Bronchial epithelial cell (primary cell): ENCODE data around the gene GNLY. TPM values are rescaled to one million over a fixed set of nuclear protein-coding genes. Genes with fewer than 3 reads are reported as not detected.
"Not testable (repeated sequence)": the region's sequence is repeated elsewhere in the genome, so short reads cannot be mapped to it uniquely, and the experiment has no call there.

Experiments
- DNase-seq: peaks from one replicate; pipeline ENCODE4 v3.0.0-alpha.2; 2010; ENCODE audit warnings: low read depth
- FAIRE-seq: peaks from 2 replicates; lab custom pipeline; 2011; peaks lifted over from hg19 to GRCh38; lab: Jason Lieb, UNC
- H3K27me3 ChIP-seq: 2 replicates; pipeline ENCODE4 v1.5.1; 2011; ENCODE audit warnings: low read length; ENCODE audit not compliant: control insufficient read depth, insufficient read depth
- H3K36me3 ChIP-seq: 2 replicates; pipeline ENCODE4 v1.5.1; 2011; ENCODE audit warnings: low read length; ENCODE audit not compliant: control insufficient read depth, insufficient read depth
- H3K4me3 ChIP-seq: 2 replicates; pipeline ENCODE4 v1.5.1; 2011; ENCODE audit warnings: mild to moderate bottlenecking, low read depth, low read length, control low read depth
- total RNA-seq: library from RNA; depleted of rRNA; stranded (reverse); fragments of >200 nt; gene quantifications from 2 replicates; pipeline ENCODE4 v1.2.1, GENCODE V29; 2014
- TF ChIP-seq, protein P1 (sequence below): IDR thresholded peaks from 2 replicates; pipeline ENCODE4 v1.5.1; 2011; ENCODE audit warnings: mild to moderate bottlenecking, moderate library complexity, low read length, control low read depth, inconsistent platforms; ENCODE audit not compliant: insufficient read depth, severe bottlenecking

The GNLY gene
- total RNA-seq, 1 donor from 2014 or later: not detected

DNA sequence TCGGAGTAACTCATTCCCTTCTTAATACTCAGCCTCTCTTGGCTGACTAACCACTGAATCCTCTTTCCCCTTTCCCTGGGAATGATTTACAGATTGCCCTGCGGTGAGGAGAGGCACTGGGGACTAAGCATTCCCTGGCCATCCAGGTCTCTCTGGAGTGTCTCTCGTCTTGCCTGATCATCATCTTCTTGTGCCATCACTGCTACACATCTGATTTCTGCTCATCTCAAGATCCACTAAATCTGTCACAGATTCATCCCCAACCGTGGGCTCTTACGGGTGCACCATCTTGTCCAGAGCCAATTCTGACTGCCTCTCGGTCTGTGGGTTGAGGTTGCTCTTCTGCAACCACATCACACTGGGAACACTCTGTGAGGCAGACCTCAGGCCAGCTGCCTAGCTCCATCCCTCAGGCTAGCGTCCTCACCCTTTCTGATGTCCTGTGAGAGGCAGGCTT is 38.2 kb upstream of the GNLY start:
- no peaks in the 10 kb centered on the region for H3K36me3 ChIP-seq
- no peak for DNase-seq

DNA sequence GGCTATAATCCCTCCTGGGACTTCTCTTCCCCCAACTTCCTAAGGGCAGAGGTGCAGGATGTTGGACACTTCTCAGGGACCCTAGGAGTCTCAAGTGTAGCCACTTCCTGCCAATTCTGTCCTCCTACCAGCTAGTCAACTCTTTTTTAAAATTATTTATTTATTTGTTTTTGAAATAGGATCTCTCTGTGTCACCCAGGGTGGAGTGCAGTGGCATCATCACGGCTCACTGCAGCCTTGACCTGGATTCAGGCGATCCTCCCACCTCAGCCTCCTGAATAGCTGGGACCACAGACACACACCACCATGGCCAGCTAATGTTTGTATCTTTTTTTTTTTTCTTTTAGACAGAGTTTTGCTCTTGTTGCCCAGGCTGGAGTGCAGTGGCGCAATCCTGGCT is 37.7 kb upstream of the GNLY start:
- DNase-seq: no peak
- Histone ChIP-seq H3K36me3 (no peaks in the 10 kb centered on the region), H3K27me3 (no peaks in the 10 kb centered on the region), H3K4me3 (no peak overlapping the region)
- FAIRE-seq: no peak
- TF ChIP-seq, protein P1, sequence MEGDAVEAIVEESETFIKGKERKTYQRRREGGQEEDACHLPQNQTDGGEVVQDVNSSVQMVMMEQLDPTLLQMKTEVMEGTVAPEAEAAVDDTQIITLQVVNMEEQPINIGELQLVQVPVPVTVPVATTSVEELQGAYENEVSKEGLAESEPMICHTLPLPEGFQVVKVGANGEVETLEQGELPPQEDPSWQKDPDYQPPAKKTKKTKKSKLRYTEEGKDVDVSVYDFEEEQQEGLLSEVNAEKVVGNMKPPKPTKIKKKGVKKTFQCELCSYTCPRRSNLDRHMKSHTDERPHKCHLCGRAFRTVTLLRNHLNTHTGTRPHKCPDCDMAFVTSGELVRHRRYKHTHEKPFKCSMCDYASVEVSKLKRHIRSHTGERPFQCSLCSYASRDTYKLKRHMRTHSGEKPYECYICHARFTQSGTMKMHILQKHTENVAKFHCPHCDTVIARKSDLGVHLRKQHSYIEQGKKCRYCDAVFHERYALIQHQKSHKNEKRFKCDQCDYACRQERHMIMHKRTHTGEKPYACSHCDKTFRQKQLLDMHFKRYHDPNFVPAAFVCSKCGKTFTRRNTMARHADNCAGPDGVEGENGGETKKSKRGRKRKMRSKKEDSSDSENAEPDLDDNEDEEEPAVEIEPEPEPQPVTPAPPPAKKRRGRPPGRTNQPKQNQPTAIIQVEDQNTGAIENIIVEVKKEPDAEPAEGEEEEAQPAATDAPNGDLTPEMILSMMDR: no peak

More for the DNA sequence above, 38.2 kb upstream of the GNLY start:
- Histone ChIP-seq H3K4me3 (no peak overlapping the region), H3K27me3 (no peaks in the 10 kb centered on the region)
- TF ChIP-seq, protein P1: no peak
- no peak for FAIRE-seq

- DNase-seq, FAIRE-seq, H3K27me3 ChIP-seq, H3K4me3 ChIP-seq, H3K36me3 ChIP-seq: not testable (repeated sequence)
Measured at GRCh38 chr2:85657399-85657798, 36.8 kb upstream of the GNLY start.

- no peak for DNase-seq
- TF ChIP-seq, protein P1: no peak
- Histone ChIP-seq H3K4me3 (no peak overlapping the region), H3K27me3 (no peaks in the 10 kb centered on the region), H3K36me3 (no peaks in the 10 kb centered on the region)
- no peak for FAIRE-seq
Measured at GRCh38 chr2:85659324-85659981, 34.7 kb upstream of the GNLY start.

DNA sequence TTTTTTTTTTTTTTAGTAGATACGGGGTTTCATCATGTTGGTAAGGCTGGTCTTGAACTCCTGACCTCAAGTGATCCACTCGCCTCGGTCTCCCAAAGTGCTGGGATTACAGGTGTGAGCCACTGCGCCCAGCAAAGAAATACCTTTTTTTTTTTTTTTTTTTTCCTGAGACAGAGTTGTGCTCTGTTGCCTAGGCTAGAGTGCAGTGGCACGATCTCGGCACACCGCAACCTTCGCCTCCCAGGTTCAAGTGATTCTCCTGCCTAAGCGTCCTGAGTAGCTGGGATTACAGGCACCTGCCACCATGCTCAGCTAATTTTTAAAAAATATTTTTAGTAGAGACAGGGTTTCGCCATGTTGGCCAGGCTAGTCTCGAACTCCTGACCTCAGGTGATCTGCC is 33.9 kb upstream of the GNLY start:
- not testable (repeated sequence) for FAIRE-seq, DNase-seq, H3K4me3 ChIP-seq, H3K36me3 ChIP-seq, H3K27me3 ChIP-seq

DNA sequence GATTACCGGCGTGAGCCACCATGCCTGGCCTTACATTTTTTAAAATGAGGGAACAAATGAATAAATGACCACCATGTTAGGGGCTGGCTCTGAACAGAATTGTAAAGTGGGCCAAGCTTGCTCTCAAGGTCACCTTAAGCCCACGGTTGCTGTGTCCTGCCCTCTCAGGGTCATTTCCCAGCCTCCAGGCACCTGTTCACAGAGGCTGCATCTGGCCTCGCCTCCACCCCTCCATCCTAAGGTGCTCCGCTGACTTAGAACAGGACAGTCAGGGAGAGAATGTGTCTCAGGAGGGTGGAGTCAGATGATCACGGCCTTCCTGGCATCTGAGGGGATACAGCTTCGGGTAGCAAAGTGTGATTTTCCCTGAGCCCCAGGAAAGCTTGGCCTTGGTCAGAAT is 33.4 kb upstream of the GNLY start:
- FAIRE-seq: no peak

More for the DNA sequence above, 33.4 kb upstream of the GNLY start:
- DNase-seq: no peak
- H3K27me3 ChIP-seq: no peaks in the 10 kb centered on the region
- H3K36me3 ChIP-seq: no peaks in the 10 kb centered on the region
- TF ChIP-seq, protein P1: no peak
- H3K4me3 ChIP-seq: no peak overlapping the region
